ENCODE measurements around the gene CORO2B. TPM values are rescaled to one million over a fixed set of nuclear protein-coding genes. Genes with fewer than 3 reads are reported as not detected.

The CORO2B gene
- total RNA-seq, 1 experiment from 2014 or later, result 0.14 TPM

DNA sequence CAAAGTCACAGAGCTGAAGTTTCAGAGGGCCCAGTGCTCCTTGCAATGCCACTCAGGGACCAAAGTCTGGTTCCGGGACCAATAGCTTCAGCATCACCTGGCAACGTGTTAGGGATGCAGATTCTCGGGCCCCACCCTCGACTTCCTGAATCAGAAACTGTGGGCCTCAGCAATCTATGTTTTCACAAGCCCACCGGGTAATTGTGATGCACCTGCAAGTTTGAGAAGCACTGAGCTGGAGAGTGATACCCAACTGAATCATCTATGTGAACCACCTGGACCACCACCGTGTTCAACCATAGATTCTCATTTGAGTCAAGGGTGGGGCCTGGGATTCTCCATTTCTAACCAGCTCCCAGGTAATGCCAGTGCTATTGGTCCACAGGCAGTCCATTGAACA lies 55.7 kb downstream of the CORO2B start:
- Mint-ChIP-seq H3K27ac (ENCODE audit: unreplicated experiment) (no peak overlapping the region), H3K9me3 (ENCODE audit: low read depth, unreplicated experiment) (no peaks in the 10 kb centered on the region), H3K4me1 (ENCODE audit: low read depth, unreplicated experiment) (no peaks in the 10 kb centered on the region), H3K4me3 (ENCODE audit: low read depth, unreplicated experiment) (no peak overlapping the region), H3K27me3 (ENCODE audit: unreplicated experiment) (peaks cover 86% of the 10 kb centered on the region), H3K36me3 (ENCODE audit: insufficient read depth, unreplicated experiment) (no peaks in the 10 kb centered on the region)
- CTCF ChIA-PET, result no interaction called here
- no TSS peak for BruUV-seq (replicated peaks)
- intact Hi-C loops (cut with micrococcal nuclease; ENCODE audit: unreplicated experiment), result no loop called here
- TF ChIP-seq, protein P1, sequence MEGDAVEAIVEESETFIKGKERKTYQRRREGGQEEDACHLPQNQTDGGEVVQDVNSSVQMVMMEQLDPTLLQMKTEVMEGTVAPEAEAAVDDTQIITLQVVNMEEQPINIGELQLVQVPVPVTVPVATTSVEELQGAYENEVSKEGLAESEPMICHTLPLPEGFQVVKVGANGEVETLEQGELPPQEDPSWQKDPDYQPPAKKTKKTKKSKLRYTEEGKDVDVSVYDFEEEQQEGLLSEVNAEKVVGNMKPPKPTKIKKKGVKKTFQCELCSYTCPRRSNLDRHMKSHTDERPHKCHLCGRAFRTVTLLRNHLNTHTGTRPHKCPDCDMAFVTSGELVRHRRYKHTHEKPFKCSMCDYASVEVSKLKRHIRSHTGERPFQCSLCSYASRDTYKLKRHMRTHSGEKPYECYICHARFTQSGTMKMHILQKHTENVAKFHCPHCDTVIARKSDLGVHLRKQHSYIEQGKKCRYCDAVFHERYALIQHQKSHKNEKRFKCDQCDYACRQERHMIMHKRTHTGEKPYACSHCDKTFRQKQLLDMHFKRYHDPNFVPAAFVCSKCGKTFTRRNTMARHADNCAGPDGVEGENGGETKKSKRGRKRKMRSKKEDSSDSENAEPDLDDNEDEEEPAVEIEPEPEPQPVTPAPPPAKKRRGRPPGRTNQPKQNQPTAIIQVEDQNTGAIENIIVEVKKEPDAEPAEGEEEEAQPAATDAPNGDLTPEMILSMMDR (IDR thresholded peaks at IDR 0.05; ENCODE audit: unreplicated experiment), result no peak
- DNase-seq, result no peak

- CTCF ChIA-PET, result no interaction called here
- Mint-ChIP-seq H3K4me3 (ENCODE audit: low read depth, unreplicated experiment) (no peak overlapping the region), H3K36me3 (ENCODE audit: insufficient read depth, unreplicated experiment) (no peaks in the 10 kb centered on the region), H3K9me3 (ENCODE audit: low read depth, unreplicated experiment) (no peaks in the 10 kb centered on the region), H3K27ac (ENCODE audit: unreplicated experiment) (no peak overlapping the region), H3K27me3 (ENCODE audit: unreplicated experiment) (peaks cover 86% of the 10 kb centered on the region), H3K4me1 (ENCODE audit: low read depth, unreplicated experiment) (no peaks in the 10 kb centered on the region)
- DNase-seq, result no peak
- TF ChIP-seq, protein P1 (IDR thresholded peaks at IDR 0.05; ENCODE audit: unreplicated experiment), result no peak
- intact Hi-C loops (cut with micrococcal nuclease; ENCODE audit: unreplicated experiment), result no loop called here
- no TSS peak for BruUV-seq (replicated peaks)
These were observed 56.3 kb downstream of the CORO2B start for GRCh38 chr15:68635141-68635540.

GRCh38 chr15:68636256-68636655 lies 57.5 kb downstream of the CORO2B start:
- no peaks in the 10 kb centered on the region for H3K36me3 Mint-ChIP-seq (ENCODE audit: insufficient read depth, unreplicated experiment)

GRCh38 chr15:68637767-68638404 lies 59.1 kb downstream of the CORO2B start:
- Mint-ChIP-seq H3K36me3 (ENCODE audit: insufficient read depth, unreplicated experiment) (no peaks in the 10 kb centered on the region), H3K27ac (ENCODE audit: unreplicated experiment) (no peak overlapping the region), H3K4me1 (ENCODE audit: low read depth, unreplicated experiment) (no peaks in the 10 kb centered on the region), H3K27me3 (ENCODE audit: unreplicated experiment) (peaks cover 62% of the 10 kb centered on the region), H3K4me3 (ENCODE audit: low read depth, unreplicated experiment) (no peak overlapping the region), H3K9me3 (ENCODE audit: low read depth, unreplicated experiment) (no peaks in the 10 kb centered on the region)
- DNase-seq, result no peak
- intact Hi-C loops (cut with micrococcal nuclease; ENCODE audit: unreplicated experiment), result no loop called here
- no TSS peak for BruUV-seq (replicated peaks)
- TF ChIP-seq, protein P1 (IDR thresholded peaks at IDR 0.05; ENCODE audit: unreplicated experiment), result no peak
- CTCF ChIA-PET, result interaction anchor here (0.6 kb wide), 1 partner anchor 8 kb away, joined by 3 read pairs; no protein-coding TSS in a partner anchor

More at GRCh38 chr15:68636256-68636655, 57.5 kb downstream of the CORO2B start:
- H3K27me3 Mint-ChIP-seq (ENCODE audit: unreplicated experiment), result peaks cover 76% of the 10 kb centered on the region
- CTCF ChIA-PET, result interaction anchor here (1.0 to 1.2 kb wide), 2 partner anchors 37 to 82 kb away, joined by 4 read pairs; no protein-coding TSS in a partner anchor
- TF ChIP-seq, protein P1 (IDR thresholded peaks at IDR 0.05; ENCODE audit: unreplicated experiment), result no peak
- H3K4me3 Mint-ChIP-seq (ENCODE audit: low read depth, unreplicated experiment), result no peak overlapping the region
- DNase-seq, result no peak
- BruUV-seq (replicated peaks), result no TSS peak
- H3K27ac Mint-ChIP-seq (ENCODE audit: unreplicated experiment), result no peak overlapping the region
- no peaks in the 10 kb centered on the region for H3K4me1 Mint-ChIP-seq (ENCODE audit: low read depth, unreplicated experiment)
- H3K9me3 Mint-ChIP-seq (ENCODE audit: low read depth, unreplicated experiment), result no peaks in the 10 kb centered on the region
- intact Hi-C loops (cut with micrococcal nuclease; ENCODE audit: unreplicated experiment), result no loop called here

Measured in Calu3 (cell line).